Activated T-helper 1 cell treated with anti-CD3 and anti-CD28 coated beads, Interleukin-2, amount 50 U/mL, for 16 hours (primary cell): ENCODE results near the gene MZT2A.
A peak's percentile ranks its signal among the peaks of the same experiment; 100 is the strongest.
"Not testable (repeated sequence)": the region's sequence is repeated elsewhere in the genome, so short reads cannot be mapped to it uniquely, and the experiment has no call there.

Experiments used
- DNase-seq, 2 donors: peaks; one replicate each; pipeline ENCODE4 v3.0.0-alpha.2; 2020; ENCODE audit warnings: low read depth in 1 of 2, low spot score in 1 of 2

MZT2A gene

GRCh38 chr2:131493199-131493968 is 1.2 kb upstream of the MZT2A start:
- no peak for DNase-seq

GRCh38 chr2:131492418-131493198 is 411 bp upstream of the MZT2A start:
- peak; percentile 84 to 93 for DNase-seq

- DNase-seq, result not testable (repeated sequence)
These were observed 744 bp downstream of the MZT2A start for GRCh38 chr2:131491469-131491836.

- not testable (repeated sequence) for DNase-seq
These were observed 1.4 kb downstream of the MZT2A start for GRCh38 chr2:131490616-131491468.

- no peak for DNase-seq
These were observed 3.6 kb downstream of the MZT2A start for GRCh38 chr2:131488306-131489205.

- DNase-seq, result not testable (repeated sequence)
These were observed 5.8 kb downstream of the MZT2A start for GRCh38 chr2:131486201-131486902.

GRCh38 chr2:131484906-131485460 is 7.2 kb downstream of the MZT2A start:
- DNase-seq, result not testable (repeated sequence)

- DNase-seq, result not testable (repeated sequence)
These were observed 8.0 kb downstream of the MZT2A start for GRCh38 chr2:131483981-131484820.

- not testable (repeated sequence) for DNase-seq
These were observed 9.6 kb downstream of the MZT2A start for GRCh38 chr2:131482506-131483155.

- DNase-seq, result not testable (repeated sequence)
These were observed 11.8 kb downstream of the MZT2A start for GRCh38 chr2:131480351-131480750.

- not testable (repeated sequence) for DNase-seq
These were observed 13.2 kb downstream of the MZT2A start for GRCh38 chr2:131478850-131479461.

GRCh38 chr2:131478074-131478849 is 13.9 kb downstream of the MZT2A start:
- not testable (repeated sequence) for DNase-seq

GRCh38 chr2:131477227-131477626 is 15.0 kb downstream of the MZT2A start:
- not testable (repeated sequence) for DNase-seq

GRCh38 chr2:131476363-131476762 is 15.8 kb downstream of the MZT2A start:
- not testable (repeated sequence) for DNase-seq

- DNase-seq, result no peak
These were observed 16.4 kb downstream of the MZT2A start, which contains the start of gene TUBA3D for GRCh38 chr2:131475831-131476230. TSS of gene TUBA3D (plus strand) at chr2:131476119. CDS start at chr2:131476200, 81 bp downstream.

GRCh38 chr2:131473266-131473665 is 18.9 kb downstream of the MZT2A start:
- DNase-seq, result not testable (repeated sequence)

GRCh38 chr2:131471624-131472023 is 20.6 kb downstream of the MZT2A start:
- DNase-seq, result not testable (repeated sequence)
